Testis (tissue), 5 donors: Measurements from ENCODE around the gene AJM1. TPM values are rescaled to one million over a fixed set of nuclear protein-coding genes. Genes with fewer than 3 reads are reported as not detected.
"Not testable (repeated sequence)": the region's sequence is repeated elsewhere in the genome, so short reads cannot be mapped to it uniquely, and the experiment has no call there.

ENCODE experiments used
- DNase-seq: peaks from one replicate; pipeline ENCODE4 v3.0.0-alpha.2; 2019
- H3K27ac ChIP-seq, 2 donors: fragments of 200-600 bp; sonication (generic); one replicate each; pipeline ENCODE4 v1.5.1; 2019
- H3K27me3 ChIP-seq: fragments of 200-600 bp; sonication (generic); one replicate; pipeline ENCODE4 v1.5.1; 2019
- H3K36me3 ChIP-seq: fragments of 200-600 bp; sonication (generic); one replicate; pipeline ENCODE4 v1.5.1; 2017; ENCODE audit warnings: low read depth; ENCODE audit errors: missing control alignments
- H3K4me1 ChIP-seq: fragments of 200-600 bp; sonication (generic); one replicate; pipeline ENCODE4 v1.5.1; 2019
- H3K4me3 ChIP-seq, 2 donors: fragments of 200-600 bp; sonication (generic); one replicate each; pipeline ENCODE4 v1.5.1; 2017 to 2019
- H3K9me3 ChIP-seq: fragments of 200-600 bp; sonication (generic); one replicate; pipeline ENCODE4 v1.5.1; 2017
- POLR2A ChIP-seq: fragments of 450-650 bp; IDR thresholded peaks from one replicate; pipeline ENCODE4 v1.6.1; 2017; ENCODE audit warnings: antibody characterized with exemption, mild to moderate bottlenecking, moderate library complexity
- WGBS, 2 donors: methylation state at CpG; one replicate each; pipeline ENCODE4 v1.1.5; 2018; 5-methylcytosine and 5-hydroxymethylcytosine counted together
- intact Hi-C: fragments of 100-400 bp; cut with DNase I; formaldehyde crosslinking; loops from one replicate; pipeline ENCODE4 v1.15.1; 2023; ENCODE audit warnings: low total_unique reads
- long read RNA-seq, 2 donors: transcript quantifications; one replicate each; lab custom pipeline, GENCODE V29; 2026
- polyA plus RNA-seq: library from polyadenylated mRNA; stranded (reverse); fragments of 350-450 nt; fragmentation: Illumina TruSeq; extraction: RNeasy Lipid Tissue Mini Kit (QIAGEN cat#74804); gene quantifications from one replicate; pipeline ENCODE4 v1.2.3, GENCODE V29; 2014; ENCODE audit warnings: low read depth, low replicate concordance; ENCODE audit not compliant: insufficient read depth
- total RNA-seq, 2 donors: library from RNA; depleted of rRNA; stranded (reverse); fragments of >200 nt; gene quantifications; one replicate each; pipeline ENCODE4 v1.2.3, GENCODE V29; 2016
- TF ChIP-seq, protein P1 (sequence below), 3 experiments: fragments of 450-650 bp in 2 of 3; fragments of 200-600 bp in 1 of 3; sonication (generic) in 1 of 3; IDR thresholded peaks; one replicate each; pipeline ENCODE4 v1.5.1; 2016 to 2019; ENCODE audit warnings: antibody characterized with exemption in 3 of 3, mild to moderate bottlenecking in 2 of 3, moderate library complexity in 1 of 3

AJM1 gene
- total RNA-seq (10 to 100 TPM; 13.1 to 24.6 TPM), polyA plus RNA-seq (4.0 TPM)
- long read RNA-seq, donor 1, full-length matches to known transcripts = 10 of 10 reads
- long read RNA-seq, donor 1, partial matches to known transcripts = 0 of 10 reads
- long read RNA-seq, donor 1, other reads (novel, unspliced or antisense) = 0 of 10 reads
- long read RNA-seq, donor 2, full-length matches to known transcripts = 8 of 8 reads
- long read RNA-seq, donor 2, partial matches to known transcripts = 0 of 8 reads
- long read RNA-seq, donor 2, other reads (novel, unspliced or antisense) = 0 of 8 reads

DNA sequence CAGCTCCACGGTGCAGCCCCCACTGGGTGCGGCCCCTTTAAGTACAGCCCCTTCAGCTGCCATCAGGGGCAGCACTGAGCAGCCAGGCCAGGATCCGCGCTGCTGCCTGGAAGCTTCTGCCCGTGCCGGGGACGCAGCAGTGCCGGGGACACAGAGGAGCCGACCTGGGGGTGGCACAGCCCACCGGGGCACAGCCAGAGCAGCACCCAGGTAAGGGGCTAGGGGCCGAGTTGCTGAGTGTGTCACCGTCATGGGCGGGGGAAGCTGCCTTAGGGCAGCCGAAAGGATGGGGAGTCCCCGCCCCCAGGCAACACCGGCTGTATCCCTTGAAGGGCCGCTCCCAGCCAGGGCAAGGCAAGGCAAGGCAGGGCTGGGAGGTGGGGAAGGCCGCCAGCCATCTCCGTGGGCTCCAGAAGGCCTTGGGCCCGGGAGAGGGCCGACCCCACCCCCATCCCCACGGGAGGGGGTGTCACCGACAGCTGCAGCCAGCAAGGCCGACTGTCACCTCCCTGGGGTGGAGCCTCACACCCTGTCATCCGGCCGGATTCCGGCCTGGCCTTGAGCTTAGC is at the start of gene AJM1:
Gene AJM1 (plus strand): TSS at position 99 of the 569 bp plus-strand sequence. CDS start 1,937 bp downstream, outside the sequence.
- H3K9me3 ChIP-seq, H3K36me3 ChIP-seq, intact Hi-C loops, H3K27ac ChIP-seq, H3K27me3 ChIP-seq: not testable (repeated sequence)
- TF ChIP-seq, protein P1, sequence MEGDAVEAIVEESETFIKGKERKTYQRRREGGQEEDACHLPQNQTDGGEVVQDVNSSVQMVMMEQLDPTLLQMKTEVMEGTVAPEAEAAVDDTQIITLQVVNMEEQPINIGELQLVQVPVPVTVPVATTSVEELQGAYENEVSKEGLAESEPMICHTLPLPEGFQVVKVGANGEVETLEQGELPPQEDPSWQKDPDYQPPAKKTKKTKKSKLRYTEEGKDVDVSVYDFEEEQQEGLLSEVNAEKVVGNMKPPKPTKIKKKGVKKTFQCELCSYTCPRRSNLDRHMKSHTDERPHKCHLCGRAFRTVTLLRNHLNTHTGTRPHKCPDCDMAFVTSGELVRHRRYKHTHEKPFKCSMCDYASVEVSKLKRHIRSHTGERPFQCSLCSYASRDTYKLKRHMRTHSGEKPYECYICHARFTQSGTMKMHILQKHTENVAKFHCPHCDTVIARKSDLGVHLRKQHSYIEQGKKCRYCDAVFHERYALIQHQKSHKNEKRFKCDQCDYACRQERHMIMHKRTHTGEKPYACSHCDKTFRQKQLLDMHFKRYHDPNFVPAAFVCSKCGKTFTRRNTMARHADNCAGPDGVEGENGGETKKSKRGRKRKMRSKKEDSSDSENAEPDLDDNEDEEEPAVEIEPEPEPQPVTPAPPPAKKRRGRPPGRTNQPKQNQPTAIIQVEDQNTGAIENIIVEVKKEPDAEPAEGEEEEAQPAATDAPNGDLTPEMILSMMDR (IDR thresholded peaks at IDR 0.05) = peak; percentile 72 to 87 (median 83)
- peak; percentile 74 for DNase-seq
- WGBS, 2 donors = 3% methylated on average over 24 of the region's 27 CpGs; no CpG with 5 or more reads in 1 of the 2 donors
- Histone ChIP-seq H3K4me3 (peak within 1 kb of the TSS; percentile 26 to 34), H3K4me1 (peaks cover 36% of the 10 kb centered on the region)

DNA sequence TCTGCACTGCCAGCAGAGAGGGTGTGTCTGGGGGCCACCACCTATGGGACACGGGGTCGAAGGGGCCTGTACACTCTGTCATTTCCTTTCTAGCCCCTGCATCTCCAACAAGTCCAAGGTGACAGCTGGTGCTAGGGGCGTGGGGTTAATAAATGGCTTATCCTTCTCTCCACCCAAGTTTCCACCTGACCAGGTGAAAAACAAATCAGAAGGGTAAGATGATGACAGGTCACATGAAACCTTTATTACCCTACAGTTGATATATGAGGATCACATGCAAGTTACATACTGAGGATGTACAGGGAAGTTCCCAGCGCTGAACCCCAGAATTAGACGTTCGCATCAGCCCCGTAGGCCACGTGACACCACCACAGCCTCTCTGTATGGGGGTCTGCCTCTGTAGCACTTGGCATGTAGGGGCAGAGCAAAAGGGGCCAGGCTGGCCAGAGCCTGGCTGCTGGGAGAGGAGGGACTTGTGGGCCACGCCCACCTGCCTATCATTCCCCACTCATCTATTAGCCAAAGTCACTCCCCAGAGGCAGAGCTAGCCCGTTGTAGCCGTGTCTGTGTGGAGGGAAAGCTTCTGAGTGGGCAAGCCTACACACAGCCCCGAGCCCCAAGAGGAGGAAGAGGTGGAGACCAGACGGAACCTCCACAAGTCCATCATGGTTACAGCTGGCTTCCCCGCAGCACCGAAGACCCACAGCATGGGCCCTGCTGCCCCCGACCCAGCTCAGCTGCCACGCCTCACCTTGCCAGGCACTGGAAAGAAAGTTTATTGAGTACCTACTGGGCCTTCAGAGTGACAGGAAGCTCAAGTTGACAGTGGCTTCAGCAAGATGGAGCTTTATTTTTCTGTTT is 49.0 kb upstream of the AJM1 start:
- Histone ChIP-seq H3K9me3 (no peaks in the 10 kb centered on the region), H3K27me3 (no peaks in the 10 kb centered on the region), H3K36me3 (no peaks in the 10 kb centered on the region), H3K4me1 (peaks cover 73% of the 10 kb centered on the region), H3K4me3 (no peak overlapping the region), H3K27ac (no peak overlapping the region)
- WGBS, 2 donors = 78 to 79% methylated on average over 17 of the region's 17 CpGs
- intact Hi-C loops = no loop called here
- TF ChIP-seq, protein P1 (IDR thresholded peaks at IDR 0.05) = no peak
- no peak for TF ChIP-seq POLR2A
- DNase-seq = peak; percentile 64

DNA sequence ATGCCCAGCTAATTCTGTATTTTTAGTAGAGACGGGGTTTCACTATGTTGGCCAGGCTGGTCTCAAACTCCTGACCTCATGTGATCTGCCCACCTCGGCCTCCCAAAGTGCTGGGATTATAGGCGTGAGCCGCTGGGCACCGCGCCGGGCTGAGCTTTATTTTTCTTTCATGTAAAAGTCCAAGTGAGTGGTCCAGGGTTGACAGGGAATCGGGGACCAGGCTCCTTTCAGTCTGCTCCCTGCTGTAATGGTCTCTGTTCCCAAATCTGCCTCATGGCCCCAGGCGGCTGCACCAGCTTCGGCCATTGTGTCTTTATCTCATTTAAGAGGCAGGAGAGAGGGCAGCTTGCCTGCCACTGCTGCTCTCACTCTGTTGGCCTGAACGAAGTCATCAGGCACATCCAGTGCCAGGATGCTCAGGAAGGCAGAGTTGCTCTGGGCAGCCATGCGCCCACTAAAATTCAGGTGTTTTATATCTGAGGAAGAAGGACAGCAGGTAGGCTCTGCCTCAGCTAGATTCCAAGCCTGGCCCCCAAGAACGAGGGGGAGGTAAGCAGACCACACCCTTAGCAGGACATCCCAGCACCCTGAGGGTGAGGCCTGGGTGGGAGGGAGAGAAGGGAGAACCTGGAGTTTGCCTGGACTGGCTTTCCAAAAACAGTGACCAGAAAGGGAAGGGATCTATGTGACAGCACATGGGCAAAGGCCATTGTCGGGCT is 47.8 kb upstream of the AJM1 start:
- intact Hi-C loops = no loop called here
- peaks cover 68% of the 10 kb centered on the region for H3K4me1 ChIP-seq

DNA sequence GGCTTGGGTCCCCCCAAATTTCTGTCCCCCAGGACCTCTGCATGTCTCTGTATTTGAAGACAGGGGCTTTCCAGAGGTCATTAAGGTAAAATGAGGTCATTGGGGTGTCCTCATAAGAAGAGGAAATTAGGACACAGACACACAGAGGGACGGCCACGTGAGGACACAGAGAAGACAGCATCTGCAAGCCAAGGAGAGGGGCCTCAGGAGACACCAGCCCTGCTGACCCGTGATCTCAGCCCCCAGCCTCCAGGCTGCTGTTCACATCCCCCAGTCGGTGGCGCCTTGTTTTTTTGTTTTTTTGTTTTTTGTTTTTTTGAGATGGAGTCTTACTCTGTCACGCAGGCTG is 47.3 kb upstream of the AJM1 start:
- WGBS, 2 donors = 53 to 62% methylated on average over 6 of the region's 6 CpGs
- no peaks in the 10 kb centered on the region for H3K36me3 ChIP-seq
- no peak overlapping the region for H3K4me3 ChIP-seq
- no peaks in the 10 kb centered on the region for H3K27me3 ChIP-seq
- TF ChIP-seq, protein P1 (IDR thresholded peaks at IDR 0.05) = no peak
- TF ChIP-seq POLR2A = no peak
- intact Hi-C loops = no loop called here
- H3K4me1 ChIP-seq = peaks cover 67% of the 10 kb centered on the region
- peak overlapping the region in 1 of 2 donors; percentile 35 for H3K27ac ChIP-seq
- no peaks in the 10 kb centered on the region for H3K9me3 ChIP-seq
- DNase-seq = no peak

More for the DNA sequence above, 47.8 kb upstream of the AJM1 start:
- H3K9me3 ChIP-seq = no peaks in the 10 kb centered on the region
- peak overlapping the region in 1 of 2 donors; percentile 35 for H3K27ac ChIP-seq
- H3K27me3 ChIP-seq = no peaks in the 10 kb centered on the region
- no peak for TF ChIP-seq POLR2A
- TF ChIP-seq, protein P1 (IDR thresholded peaks at IDR 0.05) = no peak
- no peaks in the 10 kb centered on the region for H3K36me3 ChIP-seq
- H3K4me3 ChIP-seq = no peak overlapping the region
- DNase-seq = no peak
- 86 to 89% methylated on average over 14 of the region's 14 CpGs for WGBS, 2 donors
